Endothelial cell (in vitro differentiated cells): Measurements from ENCODE around the gene CORO2B. TPM values are rescaled to one million over a fixed set of nuclear protein-coding genes. Genes with fewer than 3 reads are reported as not detected.

Experiments
- DNase-seq: peaks from one replicate; pipeline ENCODE4 v3.0.0; 2021; ENCODE audit warnings: low spot score
- H3K27ac Mint-ChIP-seq: one replicate; pipeline ENCODE4 v1.8.0; 2021; ENCODE audit warnings: mixed read lengths, inconsistent platforms; ENCODE audit not compliant: unreplicated experiment
- H3K27me3 Mint-ChIP-seq: one replicate; pipeline ENCODE4 v1.8.0; 2021; ENCODE audit warnings: mild to moderate bottlenecking, moderate library complexity, mixed read lengths, inconsistent platforms; ENCODE audit not compliant: unreplicated experiment
- H3K36me3 Mint-ChIP-seq: one replicate; pipeline ENCODE4 v1.8.0; 2021; ENCODE audit warnings: mild to moderate bottlenecking, low read depth, mixed read lengths, inconsistent platforms; ENCODE audit not compliant: unreplicated experiment
- H3K4me1 Mint-ChIP-seq: one replicate; pipeline ENCODE4 v1.8.0; 2021; ENCODE audit warnings: mild to moderate bottlenecking, mixed read lengths, inconsistent platforms; ENCODE audit not compliant: unreplicated experiment
- H3K4me3 Mint-ChIP-seq: one replicate; pipeline ENCODE4 v1.8.0; 2021; ENCODE audit warnings: mild to moderate bottlenecking, mixed read lengths, inconsistent platforms; ENCODE audit not compliant: unreplicated experiment
- H3K9me3 Mint-ChIP-seq: one replicate; pipeline ENCODE4 v1.8.0; 2021; ENCODE audit warnings: mixed read lengths, inconsistent platforms; ENCODE audit not compliant: unreplicated experiment
- CTCF ChIP-seq: fragments of 200-600 bp; sonication (generic); IDR thresholded peaks from one replicate; pipeline ENCODE4 v1.5.0; 2021; ENCODE audit warnings: antibody characterized with exemption; ENCODE audit not compliant: unreplicated experiment
- total RNA-seq: library from RNA; stranded (reverse); fragmentation: NEBNext Ultra II Directional; extraction: Animal tissue kit (Norgen Biotek cat#: 25700); gene quantifications from one replicate; pipeline ENCODE4 v1.2.1, GENCODE V29; 2021; ENCODE audit not compliant: unreplicated experiment

CORO2B gene
- total RNA-seq, 1 donor from 2014 or later = 71.7 TPM

GRCh38 chr15:68667800-68668625 lies 89.2 kb downstream of the CORO2B start:
- DNase-seq = no peak
- Mint-ChIP-seq H3K4me3 (no peak overlapping the region), H3K27me3 (peaks cover 5% of the 10 kb centered on the region), H3K9me3 (no peaks in the 10 kb centered on the region), H3K36me3 (peaks cover 18% of the 10 kb centered on the region), H3K4me1 (peaks cover 48% of the 10 kb centered on the region), H3K27ac (peak overlapping the region; percentile 9)
- no peak for TF ChIP-seq CTCF

GRCh38 chr15:68668926-68669600 lies 90.3 kb downstream of the CORO2B start:
- DNase-seq = no peak
- H3K27ac Mint-ChIP-seq = no peak overlapping the region
- no peak overlapping the region for H3K4me3 Mint-ChIP-seq
- H3K9me3 Mint-ChIP-seq = no peaks in the 10 kb centered on the region
- no peak for TF ChIP-seq CTCF
- H3K4me1 Mint-ChIP-seq = peaks cover 44% of the 10 kb centered on the region
- peaks cover 6% of the 10 kb centered on the region for H3K27me3 Mint-ChIP-seq
- peaks cover 8% of the 10 kb centered on the region for H3K36me3 Mint-ChIP-seq

GRCh38 chr15:68672251-68672650 lies 93.5 kb downstream of the CORO2B start:
- DNase-seq = no peak
- Mint-ChIP-seq H3K4me3 (no peak overlapping the region), H3K4me1 (peaks cover 39% of the 10 kb centered on the region), H3K27ac (no peak overlapping the region), H3K27me3 (peaks cover 6% of the 10 kb centered on the region), H3K9me3 (no peaks in the 10 kb centered on the region), H3K36me3 (peaks cover 8% of the 10 kb centered on the region)
- TF ChIP-seq CTCF = no peak

GRCh38 chr15:68672781-68673205 lies 94.0 kb downstream of the CORO2B start:
- TF ChIP-seq CTCF = no peak
- Mint-ChIP-seq H3K27ac (no peak overlapping the region), H3K36me3 (peaks cover 7% of the 10 kb centered on the region), H3K27me3 (peaks cover 6% of the 10 kb centered on the region), H3K4me1 (peaks cover 38% of the 10 kb centered on the region), H3K9me3 (no peaks in the 10 kb centered on the region), H3K4me3 (no peak overlapping the region)
- DNase-seq = no peak

GRCh38 chr15:68674975-68675374 lies 96.2 kb downstream of the CORO2B start:
- H3K4me3 Mint-ChIP-seq = no peak overlapping the region
- H3K9me3 Mint-ChIP-seq = no peaks in the 10 kb centered on the region
- peak overlapping the region; percentile 87 for H3K27ac Mint-ChIP-seq
- H3K27me3 Mint-ChIP-seq = peaks cover 6% of the 10 kb centered on the region
- H3K36me3 Mint-ChIP-seq = no peaks in the 10 kb centered on the region
- peaks cover 32% of the 10 kb centered on the region for H3K4me1 Mint-ChIP-seq
- peak; percentile 26 for DNase-seq
- no peak for TF ChIP-seq CTCF
